ENCODE data around the gene BCL7C.
"Not testable (repeated sequence)": the region's sequence is repeated elsewhere in the genome, so short reads cannot be mapped to it uniquely, and the experiment has no call there.

Gene BCL7C

GRCh38 chr16:30894540-30895368 is 877 bp upstream of the BCL7C start:
- ChIA-PET CTCF (interaction anchor here (1.3 to 9.1 kb wide), 3 partner anchors 11 to 50 kb away, joined by 3 to 116 read pairs (median 6); no protein-coding TSS in a partner anchor), POLR2A (no interaction called here)
- peak overlapping the region; percentile 56 for H3K4me3 ChIP-seq (ENCODE audit: low read depth, low read length)
- DNase-seq (ENCODE audit: low read depth, low spot score) = no peak
- TF ChIP-seq CTCF (IDR thresholded peaks at IDR 0.05; ENCODE audit: insufficient read depth, low read length, missing control alignments) = no peak

GRCh38 chr16:30893417-30893743 is 497 bp downstream of the BCL7C start:
- ChIA-PET CTCF (interaction anchor here (1.0 to 2.5 kb wide), 6 partner anchors 9 to 80 kb away, joined by 3 to 23 read pairs (median 5); no protein-coding TSS in a partner anchor), POLR2A (interaction anchor here (0.5 to 1.6 kb wide), 2 partner anchors 18 to 287 kb away, joined by 3 to 7 read pairs; no protein-coding TSS in a partner anchor)
- DNase-seq (ENCODE audit: low read depth, low spot score) = no peak
- no peak for TF ChIP-seq CTCF (IDR thresholded peaks at IDR 0.05; ENCODE audit: insufficient read depth, low read length, missing control alignments)
- peak overlapping the region; percentile 82 for H3K4me3 ChIP-seq (ENCODE audit: low read depth, low read length)

- peak overlapping the region; percentile 82 for H3K4me3 ChIP-seq (ENCODE audit: low read depth, low read length)
- no peak for DNase-seq (ENCODE audit: low read depth, low spot score)
- POLR2A ChIA-PET = interaction anchor here (1.6 kb wide), 1 partner anchor 18 kb away, joined by 7 read pairs; no protein-coding TSS in a partner anchor
- no peak for TF ChIP-seq CTCF (IDR thresholded peaks at IDR 0.05; ENCODE audit: insufficient read depth, low read length, missing control alignments)
- CTCF ChIA-PET = interaction anchor here (1.0 to 2.5 kb wide), 7 partner anchors 9 to 79 kb away, joined by 3 to 23 read pairs (median 4); no protein-coding TSS in a partner anchor
These were observed 1.0 kb downstream of the BCL7C start for GRCh38 chr16:30892670-30893416.

- H3K4me3 ChIP-seq (ENCODE audit: low read depth, low read length); DNase-seq (ENCODE audit: low read depth, low spot score); POLR2A ChIA-PET: not testable (repeated sequence)
- CTCF ChIA-PET = interaction anchor here (1.6 to 2.5 kb wide), 3 partner anchors 10 to 45 kb away, joined by 3 to 23 read pairs (median 9); no protein-coding TSS in a partner anchor
These were observed 2.6 kb downstream of the BCL7C start for GRCh38 chr16:30891043-30891823.

GRCh38 chr16:30889721-30890120 is 4.2 kb downstream of the BCL7C start:
- no peak overlapping the region for H3K4me3 ChIP-seq (ENCODE audit: low read depth, low read length)
- POLR2A ChIA-PET = interaction anchor here (1.1 kb wide), 1 partner anchor 15 kb away, joined by 6 read pairs; no protein-coding TSS in a partner anchor
- CTCF ChIA-PET = interaction anchor here (1.1 to 1.8 kb wide), 4 partner anchors 12 to 196 kb away, joined by 3 to 9 read pairs (median 3); no protein-coding TSS in a partner anchor
- TF ChIP-seq CTCF (IDR thresholded peaks at IDR 0.05; ENCODE audit: insufficient read depth, low read length, missing control alignments) = no peak
- no peak for DNase-seq (ENCODE audit: low read depth, low spot score)

- POLR2A ChIA-PET = interaction anchor here (1.1 kb wide), 1 partner anchor 14 kb away, joined by 6 read pairs; no protein-coding TSS in a partner anchor
- TF ChIP-seq CTCF (IDR thresholded peaks at IDR 0.05; ENCODE audit: insufficient read depth, low read length, missing control alignments) = no peak
- no peak for DNase-seq (ENCODE audit: low read depth, low spot score)
- CTCF ChIA-PET = interaction anchor here (1.2 to 1.3 kb wide), 2 partner anchors 12 to 195 kb away, joined by 3 read pairs; no protein-coding TSS in a partner anchor
- no peak overlapping the region for H3K4me3 ChIP-seq (ENCODE audit: low read depth, low read length)
These were observed 4.9 kb downstream of the BCL7C start for GRCh38 chr16:30888856-30889499.
